ENCODE measurements around the gene DNAJC11.
"Not testable (repeated sequence)": the region's sequence is repeated elsewhere in the genome, so short reads cannot be mapped to it uniquely, and the experiment has no call there.

The DNAJC11 gene

DNA sequence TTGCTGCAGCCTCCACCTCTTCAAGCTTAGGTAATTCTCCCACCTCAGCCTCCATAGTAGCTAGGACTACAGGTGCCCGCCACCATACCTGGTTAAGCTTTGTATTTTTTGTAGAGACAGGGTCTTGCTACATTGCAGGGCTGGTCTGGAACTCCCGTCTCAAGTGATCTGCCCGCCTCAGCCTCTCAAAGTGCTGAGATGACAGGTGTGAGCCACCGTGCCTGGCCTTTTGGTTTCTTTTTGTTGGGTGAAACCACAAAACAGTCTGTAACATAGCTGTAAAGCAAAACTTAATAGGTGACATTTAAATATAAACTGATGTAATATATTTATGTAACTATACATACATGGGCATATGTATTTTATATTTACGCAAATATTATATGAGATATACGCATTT, 3.1 kb upstream of the DNAJC11 start:
- Histone ChIP-seq H4K20me1 (ENCODE audit: insufficient read depth, low read length) (no peaks in the 10 kb centered on the region), H3K36me3 (replicated peaks; ENCODE audit: insufficient read depth, low read length) (no peaks in the 10 kb centered on the region), H3K4me2 (ENCODE audit: low read depth, low read length) (no peak overlapping the region), H3K4me1 (ENCODE audit: low read length) (peaks cover 8% of the 10 kb centered on the region), H2AFZ (ENCODE audit: low read length) (no peak overlapping the region), H3K9me3 (replicated peaks; ENCODE audit: insufficient read depth, low read length) (no peaks in the 10 kb centered on the region), H3K27ac (ENCODE audit: low read length) (no peak overlapping the region), H3K27me3 (replicated peaks; ENCODE audit: insufficient read depth, low read length) (peaks cover 38% of the 10 kb centered on the region), H3K79me2 (ENCODE audit: low read length) (peaks cover 18% of the 10 kb centered on the region), H3K9ac (ENCODE audit: low read length) (no peak overlapping the region), H3F3A (ENCODE audit: insufficient read depth, low read length) (no peaks in the 10 kb centered on the region), H3K9me2 (replicated peaks; ENCODE audit: insufficient read depth, low read length) (no peaks in the 10 kb centered on the region), H3K4me3 (ENCODE audit: low read length) (no peak overlapping the region)
- no peak for TF ChIP-seq EZH2phosphoT487 (IDR thresholded peaks at IDR 0.05; ENCODE audit: low read length)
- peak; percentile 15 for DNase-seq

DNA sequence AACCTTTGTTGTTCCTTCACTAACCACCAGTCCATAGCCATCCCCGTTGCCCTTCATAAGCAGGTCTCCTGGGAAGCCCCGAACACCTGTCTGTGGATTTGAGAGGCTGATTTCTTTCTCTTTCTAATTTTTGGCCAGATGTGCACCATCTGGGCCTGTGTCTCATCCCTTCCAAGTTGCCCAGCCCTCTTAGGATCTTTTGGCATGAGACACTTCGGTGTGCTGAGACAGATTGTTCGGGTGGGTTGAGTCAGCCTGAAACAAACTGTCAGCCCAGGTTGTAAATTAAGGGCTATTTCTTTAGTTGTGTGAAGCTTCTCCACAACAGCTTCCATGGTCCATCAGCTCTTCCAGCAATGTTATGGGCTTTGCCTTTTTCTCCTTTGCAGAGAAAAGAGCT, 1.4 kb upstream of the DNAJC11 start:
- Histone ChIP-seq H4K20me1 (ENCODE audit: insufficient read depth, low read length) (no peaks in the 10 kb centered on the region), H3F3A (ENCODE audit: insufficient read depth, low read length) (no peaks in the 10 kb centered on the region), H3K79me2 (ENCODE audit: low read length) (peaks cover 35% of the 10 kb centered on the region), H2AFZ (ENCODE audit: low read length) (no peak overlapping the region), H3K36me3 (replicated peaks; ENCODE audit: insufficient read depth, low read length) (no peaks in the 10 kb centered on the region), H3K9me2 (replicated peaks; ENCODE audit: insufficient read depth, low read length) (no peaks in the 10 kb centered on the region), H3K9me3 (replicated peaks; ENCODE audit: insufficient read depth, low read length) (no peaks in the 10 kb centered on the region), H3K27me3 (replicated peaks; ENCODE audit: insufficient read depth, low read length) (peaks cover 21% of the 10 kb centered on the region), H3K4me1 (ENCODE audit: low read length) (peaks cover 8% of the 10 kb centered on the region), H3K4me3 (ENCODE audit: low read length) (no peak overlapping the region), H3K4me2 (ENCODE audit: low read depth, low read length) (no peak overlapping the region), H3K9ac (ENCODE audit: low read length) (no peak overlapping the region), H3K27ac (ENCODE audit: low read length) (no peak overlapping the region)
- TF ChIP-seq EZH2 (optimal IDR thresholded peaks at IDR 0.05; ENCODE audit: low read depth, low read length) (no peak), CTCF (IDR thresholded peaks at IDR 0.05; ENCODE audit: low read length) (no peak), EZH2phosphoT487 (IDR thresholded peaks at IDR 0.05; ENCODE audit: low read length) (no peak)
- no peak for DNase-seq

GRCh38 chr1:6700853-6701436, 671 bp downstream of the DNAJC11 start:
- DNase-seq = peak; percentile 6
- H4K20me1 ChIP-seq (ENCODE audit: insufficient read depth, low read length) = peaks cover 3% of the 10 kb centered on the region; the same call in 1 of the 2 replicates

DNA sequence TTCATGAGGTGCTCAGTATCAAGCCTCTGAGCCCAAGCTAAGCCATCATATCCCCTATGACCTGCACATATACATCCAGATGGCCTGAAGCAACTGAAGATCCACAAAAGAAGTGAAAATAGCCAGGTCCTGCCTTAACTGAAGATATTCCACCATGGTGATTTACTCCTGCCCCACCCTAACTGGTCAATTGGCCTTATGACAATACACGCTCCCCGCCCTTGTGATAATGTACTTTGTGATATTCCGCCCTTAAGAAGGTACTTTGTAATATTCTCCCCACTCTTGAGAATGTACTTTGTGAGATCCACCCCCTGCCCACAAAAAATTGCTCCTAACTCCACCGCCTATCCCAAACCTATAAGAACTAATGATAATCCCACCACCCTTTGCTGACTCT, 1.7 kb downstream of the DNAJC11 start:
- not testable (repeated sequence) for H3K4me1 ChIP-seq (ENCODE audit: low read length); H2AFZ ChIP-seq (ENCODE audit: low read length); H3F3A ChIP-seq (ENCODE audit: insufficient read depth, low read length); H3K9ac ChIP-seq (ENCODE audit: low read length); H3K4me3 ChIP-seq (ENCODE audit: low read length); H3K27ac ChIP-seq (ENCODE audit: low read length); H3K9me3 ChIP-seq (replicated peaks; ENCODE audit: insufficient read depth, low read length); H3K9me2 ChIP-seq (replicated peaks; ENCODE audit: insufficient read depth, low read length); DNase-seq; H3K36me3 ChIP-seq (replicated peaks; ENCODE audit: insufficient read depth, low read length); H3K27me3 ChIP-seq (replicated peaks; ENCODE audit: insufficient read depth, low read length); H3K4me2 ChIP-seq (ENCODE audit: low read depth, low read length); H4K20me1 ChIP-seq (ENCODE audit: insufficient read depth, low read length)
- H3K79me2 ChIP-seq (ENCODE audit: low read length) = peaks cover 56% of the 10 kb centered on the region

More at GRCh38 chr1:6700853-6701436, 671 bp downstream of the DNAJC11 start:
- Histone ChIP-seq H3K4me2 (ENCODE audit: low read depth, low read length) (peak overlapping the region; percentile 99), H3K9ac (ENCODE audit: low read length) (peak overlapping the region; percentile 97), H3K4me3 (ENCODE audit: low read length) (peak overlapping the region; percentile 100), H3K36me3 (replicated peaks; ENCODE audit: insufficient read depth, low read length) (0 out of 2 replicates have a peak, but pooled peaks cover 2% of the 10 kb centered on the region), H3K9me3 (replicated peaks; ENCODE audit: insufficient read depth, low read length) (no peaks in the 10 kb centered on the region), H3F3A (ENCODE audit: insufficient read depth, low read length) (0 out of 2 replicates have a peak, but pooled peaks cover 3% of the 10 kb centered on the region), H3K79me2 (ENCODE audit: low read length) (peaks cover 53% of the 10 kb centered on the region), H3K9me2 (replicated peaks; ENCODE audit: insufficient read depth, low read length) (no peaks in the 10 kb centered on the region), H3K27me3 (replicated peaks; ENCODE audit: insufficient read depth, low read length) (peaks cover 3% of the 10 kb centered on the region; the same call in 1 of the 2 replicates), H2AFZ (ENCODE audit: low read length) (peak overlapping the region; percentile 77), H3K27ac (ENCODE audit: low read length) (peak overlapping the region; percentile 36; the same call in 1 of the 2 replicates), H3K4me1 (ENCODE audit: low read length) (peaks cover 8% of the 10 kb centered on the region)
- TF ChIP-seq EZH2 (optimal IDR thresholded peaks at IDR 0.05; ENCODE audit: low read depth, low read length) = no peak

All from MM.1S (cell line).